H9 (cell line): ENCODE measurements around the gene NALCN. TPM values are rescaled to one million over a fixed set of nuclear protein-coding genes. Genes with fewer than 3 reads are reported as not detected.

ENCODE experiments used
- DNase-seq: peaks from one replicate; pipeline ENCODE4 v3.0.0-alpha.2; 2017
- H2AFZ ChIP-seq: one replicate; pipeline ENCODE4 v1.6.1; 2013; ENCODE audit warnings: mild to moderate bottlenecking, low read length, control low read depth, moderate library complexity
- H2AK5ac ChIP-seq: 2 replicates; pipeline ENCODE4 v1.6.1; 2013; ENCODE audit warnings: low read length, control low read depth, mixed read lengths; ENCODE audit not compliant: insufficient read length
- H2BK120ac ChIP-seq: one replicate; pipeline ENCODE4 v1.6.1; 2013; ENCODE audit warnings: low read depth, mild to moderate bottlenecking, low read length, control low read depth, inconsistent platforms; ENCODE audit not compliant: poor library complexity, severe bottlenecking
- H2BK12ac ChIP-seq: 2 replicates; pipeline ENCODE4 v1.6.1; 2013; ENCODE audit warnings: low read length, control low read depth, mixed read lengths, low read depth; ENCODE audit not compliant: insufficient read length
- H2BK15ac ChIP-seq: 2 replicates; pipeline ENCODE4 v1.6.1; 2013; ENCODE audit warnings: low read depth, low read length, control low read depth
- H2BK20ac ChIP-seq: one replicate; pipeline ENCODE4 v1.6.1; 2013; ENCODE audit warnings: low read depth, mild to moderate bottlenecking, low read length, control low read depth, inconsistent platforms; ENCODE audit not compliant: poor library complexity, severe bottlenecking
- H2BK5ac ChIP-seq: 2 replicates; pipeline ENCODE4 v1.6.1; 2013; ENCODE audit warnings: low read length, control low read depth, mixed read lengths; ENCODE audit not compliant: insufficient read length
- H3K14ac ChIP-seq: 2 replicates; pipeline ENCODE4 v1.6.1; 2013; ENCODE audit warnings: low read length, control low read depth; ENCODE audit not compliant: insufficient read depth
- H3K18ac ChIP-seq: 2 replicates; pipeline ENCODE4 v1.6.1; 2013; ENCODE audit warnings: low read depth, mild to moderate bottlenecking, mixed read lengths, low read length, control low read depth; ENCODE audit not compliant: insufficient read length
- H3K23ac ChIP-seq: 2 replicates; pipeline ENCODE4 v1.6.1; 2013; ENCODE audit warnings: low read length, control low read depth, mixed read lengths, low read depth; ENCODE audit not compliant: insufficient read length
- H3K23me2 ChIP-seq: 2 replicates; pipeline ENCODE4 v1.6.1; 2013; ENCODE audit warnings: low read depth, mild to moderate bottlenecking, mixed read lengths, low read length, control low read depth; ENCODE audit not compliant: insufficient read length, poor library complexity, severe bottlenecking
- H3K27ac ChIP-seq: 2 replicates; pipeline ENCODE4 v1.5.1; 2013; ENCODE audit warnings: low read length, control low read depth, mixed read lengths, low read depth; ENCODE audit not compliant: insufficient read length
- H3K27me3 ChIP-seq: 2 replicates; pipeline ENCODE4 v1.6.1; 2013; ENCODE audit warnings: low read length, control low read depth, inconsistent platforms; ENCODE audit not compliant: insufficient read depth
- H3K4ac ChIP-seq: 2 replicates; pipeline ENCODE4 v1.6.1; 2013; ENCODE audit warnings: low read depth, mild to moderate bottlenecking, control low read depth, inconsistent platforms, low read length, moderate library complexity
- H3K4me1 ChIP-seq: 2 replicates; pipeline ENCODE4 v1.6.1; 2013; ENCODE audit warnings: low read length, control low read depth, inconsistent platforms; ENCODE audit not compliant: insufficient read depth
- H3K4me2 ChIP-seq: 2 replicates; pipeline ENCODE4 v1.6.1; 2013; ENCODE audit warnings: low read length, control low read depth, mixed read lengths; ENCODE audit not compliant: insufficient read length, insufficient read depth
- H3K56ac ChIP-seq: 2 replicates; pipeline ENCODE4 v1.6.1; 2013; ENCODE audit warnings: low read depth, mild to moderate bottlenecking, mixed read lengths, low read length, control low read depth; ENCODE audit not compliant: insufficient read length
- H3K79me1 ChIP-seq: 2 replicates; pipeline ENCODE4 v1.6.1; 2013; ENCODE audit warnings: low read depth, mild to moderate bottlenecking, moderate library complexity, low read length, control low read depth, inconsistent platforms; ENCODE audit not compliant: insufficient read depth, poor library complexity, severe bottlenecking
- H3K79me2 ChIP-seq: 2 replicates; pipeline ENCODE4 v1.6.1; 2013; ENCODE audit warnings: low read length, control low read depth, inconsistent platforms; ENCODE audit not compliant: insufficient read depth
- H3K9ac ChIP-seq: 2 replicates; pipeline ENCODE4 v1.6.1; 2013; ENCODE audit warnings: low read length, control low read depth, mixed read lengths; ENCODE audit not compliant: insufficient read length; ENCODE audit errors: extremely low read depth
- H3K9me3 ChIP-seq: one replicate; pipeline ENCODE4 v1.6.1; 2013; ENCODE audit warnings: low read depth, low read length, inconsistent platforms; ENCODE audit not compliant: control insufficient read depth
- H3T11ph ChIP-seq: one replicate; pipeline ENCODE4 v1.6.1; 2013; ENCODE audit warnings: mild to moderate bottlenecking, low read length, control low read depth, inconsistent platforms
- H4K20me1 ChIP-seq: one replicate; pipeline ENCODE4 v1.6.1; 2013; ENCODE audit not compliant: control insufficient read depth, insufficient read length, insufficient read depth
- H4K5ac ChIP-seq: 2 replicates; pipeline ENCODE4 v1.6.1; 2013; ENCODE audit warnings: low read depth, mild to moderate bottlenecking, mixed read lengths, low read length, control low read depth; ENCODE audit not compliant: insufficient read length
- H4K8ac ChIP-seq: replicated peaks from 2 replicates; pipeline ENCODE4 v1.6.1; 2013; ENCODE audit warnings: low read length, control low read depth, mixed read lengths, low read depth; ENCODE audit not compliant: insufficient read length
- H4K91ac ChIP-seq: 2 replicates; pipeline ENCODE4 v1.6.1; 2013; ENCODE audit warnings: low read depth, mild to moderate bottlenecking, moderate library complexity, mixed read lengths, low read length, control low read depth; ENCODE audit not compliant: insufficient read length
- H3K27ac Mint-ChIP-seq, 3 experiments: 2 replicates in 2 of 3; 3 replicates in 1 of 3; pipeline ENCODE4 v1.8.0; 2020 to 2021; ENCODE audit warnings: mixed read lengths in 3 of 3, mild to moderate bottlenecking in 1 of 3, moderate library complexity in 1 of 3
- H3K27me3 Mint-ChIP-seq: 2 replicates; pipeline ENCODE4 v1.8.0; 2021; ENCODE audit warnings: low read depth, mild to moderate bottlenecking, moderate library complexity, mixed read lengths
- H3K36me3 Mint-ChIP-seq, 3 experiments: 2 replicates in 2 of 3; 3 replicates in 1 of 3; pipeline ENCODE4 v1.8.0; 2020 to 2021; ENCODE audit warnings: low read depth in 3 of 3, mixed read lengths in 3 of 3; ENCODE audit not compliant: insufficient read depth in 1 of 3
- H3K4me1 Mint-ChIP-seq, 2 experiments: 2 replicates each; pipeline ENCODE4 v1.8.0; 2020; ENCODE audit warnings: mixed read lengths in 2 of 2
- H3K4me3 Mint-ChIP-seq, 2 experiments: 2 replicates in 1 of 2; 3 replicates in 1 of 2; pipeline ENCODE4 v1.8.0; 2020 to 2021; ENCODE audit warnings: mild to moderate bottlenecking in 2 of 2, mixed read lengths in 2 of 2, moderate library complexity in 1 of 2
- H3K9me3 Mint-ChIP-seq, 2 experiments: 2 replicates in 1 of 2; 3 replicates in 1 of 2; pipeline ENCODE4 v1.8.0; 2020; ENCODE audit warnings: mild to moderate bottlenecking in 2 of 2, mixed read lengths in 2 of 2, moderate library complexity in 1 of 2
- CTCF ChIP-seq: fragments of 200-600 bp; sonication (generic); conservative IDR thresholded peaks from 3 replicates; pipeline ENCODE4 v1.8.0; 2021; ENCODE audit warnings: antibody characterized with exemption, mild to moderate bottlenecking
- WGBS: extraction: QIAGEN DNeasy Blood & Tissue Kit; methylation state at CpG from one replicate; pipeline ENCODE4 v1.1.7; 2013; ENCODE audit warnings: missing lambda C conversion rate, low lambda C conversion rate, mixed read lengths; ENCODE audit not compliant: insufficient read length; ENCODE audit errors: extremely low coverage; 5-methylcytosine and 5-hydroxymethylcytosine counted together
- total RNA-seq: library from RNA; stranded (reverse); gene quantifications from 2 replicates; pipeline ENCODE4 v1.2.1, GENCODE V29; 2021

The NALCN gene
- total RNA-seq, 1 experiment from 2014 or later = 0.09 TPM

DNA sequence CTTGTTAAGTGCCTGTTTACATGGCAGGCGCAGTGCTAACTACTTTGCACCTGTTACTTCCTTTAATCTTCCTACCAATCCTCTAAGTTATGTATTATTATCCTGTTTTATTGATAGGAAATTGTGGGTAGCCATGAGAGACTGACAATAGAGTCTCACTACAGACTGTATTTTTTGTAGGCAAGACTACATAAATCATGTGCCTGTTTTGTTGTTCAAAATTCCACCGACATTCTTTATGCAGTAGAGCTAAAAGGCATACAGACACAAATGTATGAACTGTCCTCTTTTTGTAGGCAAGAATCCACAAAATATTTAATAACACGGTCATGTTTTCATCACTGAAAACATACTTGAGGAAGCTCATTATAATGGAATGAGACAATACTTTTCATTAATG is 205.5 kb downstream of the NALCN start:
- no peak overlapping the region for H3K18ac ChIP-seq
- H4K91ac ChIP-seq = no peak overlapping the region
- TF ChIP-seq CTCF = no peak
- no peak overlapping the region for H3K9ac ChIP-seq
- no peak overlapping the region for H2BK12ac ChIP-seq
- Mint-ChIP-seq H3K27ac (no peak overlapping the region), H3K36me3 (peaks cover 0 to 8% (median 6%) of the 10 kb centered on the region in 3 experiments; a peak in 2 of 7 replicates), H3K27me3 (no peaks in the 10 kb centered on the region), H3K9me3 (peaks cover 7 to 10% of the 10 kb centered on the region in 2 experiments; a peak in 3 of 5 replicates), H3K4me1 (no peaks in the 10 kb centered on the region), H3K4me3 (no peak overlapping the region)
- no peak overlapping the region for H2BK5ac ChIP-seq
- no peaks in the 10 kb centered on the region for H4K20me1 ChIP-seq
- no peak overlapping the region for H2BK120ac ChIP-seq
- WGBS = no CpG with 5 or more reads among the region's 3 CpGs
- no peak overlapping the region for H3K4ac ChIP-seq
- H3K4me1 ChIP-seq = no peaks in the 10 kb centered on the region
- H3K23ac ChIP-seq = no peak overlapping the region
- H3K79me1 ChIP-seq = no peaks in the 10 kb centered on the region
- no peak overlapping the region for H3T11ph ChIP-seq
- H4K8ac ChIP-seq = no peak overlapping the region
- H3K23me2 ChIP-seq = no peaks in the 10 kb centered on the region
- H3K27me3 ChIP-seq = no peaks in the 10 kb centered on the region
- H3K27ac ChIP-seq = no peak overlapping the region
- H3K4me2 ChIP-seq = no peak overlapping the region
- no peak overlapping the region for H2AK5ac ChIP-seq
- H2BK20ac ChIP-seq = no peak overlapping the region
- no peak overlapping the region for H3K56ac ChIP-seq
- no peak overlapping the region for H3K14ac ChIP-seq
- no peak overlapping the region for H2AFZ ChIP-seq
- H3K79me2 ChIP-seq = no peaks in the 10 kb centered on the region
- DNase-seq = no peak
- no peak overlapping the region for H4K5ac ChIP-seq
- no peaks in the 10 kb centered on the region for H3K9me3 ChIP-seq
- no peak overlapping the region for H2BK15ac ChIP-seq
